Motor neuron (in vitro differentiated cells): ENCODE data around the gene EIF3A. TPM values are rescaled to one million over a fixed set of nuclear protein-coding genes. Genes with fewer than 3 reads are reported as not detected.
A peak's percentile ranks its signal among the peaks of the same experiment; 100 is the strongest.
"Not testable (repeated sequence)": the region's sequence is repeated elsewhere in the genome, so short reads cannot be mapped to it uniquely, and the experiment has no call there.

ENCODE experiments used
- ATAC-seq, 8 experiments: fragments of 200-7000 bp; cut with Tn5 transposase; replicated peaks in 6 of 8; 2 replicates each; pipeline ENCODE4 v1.8.0; 2021; ENCODE audit warnings: mild to moderate bottlenecking in 8 of 8, moderate library complexity in 8 of 8
- H3K27ac ChIP-seq, 2 donors: fragments of 250-450 bp; sonication (Bioruptor Pico); 2 replicates each; pipeline ENCODE4 v1.9.0; 2021; ENCODE audit warnings: antibody characterized with exemption in 2 of 2, mild to moderate bottlenecking in 2 of 2, moderate library complexity in 1 of 2
- H3K4me1 ChIP-seq, 2 donors: fragments of 250-450 bp; sonication (Bioruptor Pico); replicated peaks in 1 of 2; 2 replicates each; pipeline ENCODE4 v1.6.1; 2021; ENCODE audit warnings: antibody characterized with exemption in 2 of 2, mild to moderate bottlenecking in 2 of 2, moderate library complexity in 1 of 2
- H3K4me3 ChIP-seq, 5 donors: fragments of 250-450 bp; sonication (Bioruptor Pico); 2 replicates each; pipeline ENCODE4 v1.9.0; 2021; ENCODE audit warnings: antibody characterized with exemption in 5 of 5, mild to moderate bottlenecking in 5 of 5, moderate library complexity in 4 of 5
- WGBS, 10 experiments: fragments of 450-650 bp; shearing (Covaris generic); methylation state at CpG; one replicate each; pipeline ENCODE4 v1.0.0; 2022; 5-methylcytosine and 5-hydroxymethylcytosine counted together
- in situ Hi-C, 9 experiments: fragments of 400-800 bp; cut with MboI; loops; one replicate each; pipeline ENCODE4 v1.15.0; 2021; ENCODE audit warnings: low sequenced_read_pairs in 9 of 9, low pct_unique_long_range_greater_than_20kb in 2 of 9; ENCODE audit not compliant: unreplicated experiment in 9 of 9
- total RNA-seq, 8 experiments: library from RNA; unstranded; fragments of 300-600 nt; gene quantifications; 2 replicates each; pipeline versions ENCODE4 v1.2.3 to v1.2.4, GENCODE V29; 2022

The EIF3A gene
- 100 to 1,000 TPM in 5 of 8 experiments, 10 to 100 TPM in 3; 75.7 to 184 (median 113) TPM for total RNA-seq

DNA sequence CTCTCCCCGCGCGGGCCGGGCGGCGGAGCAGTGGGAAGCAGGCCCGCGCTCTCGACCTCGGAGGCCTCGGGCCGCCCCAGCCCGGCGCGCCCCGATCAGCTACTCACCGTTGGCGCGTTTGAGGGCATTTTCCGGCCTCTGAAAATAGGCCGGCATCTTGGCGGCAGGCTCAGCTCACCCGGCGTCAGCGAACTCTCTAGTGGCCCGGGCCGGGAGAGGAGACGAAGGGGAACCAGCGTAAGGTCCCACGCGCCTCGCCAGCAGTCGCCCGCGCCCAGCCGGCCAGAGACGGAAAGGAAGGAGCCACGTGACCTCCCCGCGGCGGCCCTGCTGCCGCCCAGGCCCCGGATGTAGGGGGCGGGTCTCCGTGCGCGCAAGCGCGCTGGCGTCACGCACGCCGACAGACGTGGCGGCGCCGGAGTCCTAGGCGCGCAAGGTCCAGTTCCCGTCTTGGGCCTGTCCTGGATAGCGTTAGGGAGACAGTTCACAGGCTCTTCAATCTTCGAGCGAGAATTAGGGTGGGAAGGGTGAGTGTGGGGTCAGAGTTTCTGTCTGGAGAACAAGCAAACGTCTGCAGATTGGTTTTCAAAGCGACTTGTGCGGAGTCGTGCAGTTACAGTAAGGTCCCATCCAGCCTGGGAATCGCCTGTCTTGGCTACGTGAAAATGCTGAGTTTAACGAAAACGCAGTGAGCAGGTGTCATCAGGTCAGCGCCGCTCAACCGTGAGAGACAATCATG, at the start of gene EIF3A:
EIF3A (minus strand) TSS at position 297 of the 739 bp plus-strand sequence; CDS start at position 156, 141 bp downstream.
- ATAC-seq: peak; percentile 82 to 93 (median 90)
- Histone ChIP-seq H3K27ac (peak within 1 kb of the TSS; percentile 84 to 94), H3K4me3 (peak within 1 kb of the TSS; percentile 60 to 92 (median 74)), H3K4me1 (peaks cover 5 to 8% of the 10 kb centered on the region in 2 donors)
- WGBS, 10 experiments: 0 to 7% (median 0%) methylated on average over 3 to 7 of the region's 74 CpGs; no CpG with 5 or more reads in 3 of the 10 experiments
- in situ Hi-C loops: no loop called here

DNA sequence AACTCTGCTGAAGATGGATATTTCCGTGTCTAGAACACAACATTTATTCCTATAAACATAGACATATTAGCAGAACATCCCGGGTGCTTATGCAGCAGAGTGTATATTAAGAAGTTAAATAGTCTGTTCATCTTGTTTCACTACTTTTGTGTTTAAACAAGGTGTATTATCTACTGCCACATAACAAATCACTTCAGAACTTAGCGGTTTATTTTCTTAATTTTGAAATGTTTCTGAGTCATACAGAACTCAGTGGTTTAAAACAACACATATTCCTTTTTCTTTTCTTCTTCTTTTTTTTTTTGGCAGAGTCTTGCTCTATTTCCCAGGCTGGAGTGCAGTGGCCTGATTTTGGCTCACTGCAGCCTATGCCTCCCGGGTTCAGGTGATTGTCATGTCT, 49.1 kb upstream of the EIF3A start:
- Histone ChIP-seq H3K4me3 (no peak overlapping the region), H3K4me1 (no peaks in the 10 kb centered on the region), H3K27ac (no peak overlapping the region)
- ATAC-seq: no peak
- in situ Hi-C loops: no loop called here
- 17 to 100% (median 94%) methylated on average over 1 to 4 of the region's 4 CpGs for WGBS, 10 experiments

GRCh38 chr10:119125942-119126341, 45.3 kb upstream of the EIF3A start:
- ATAC-seq: no peak

GRCh38 chr10:119120875-119121274, 40.3 kb upstream of the EIF3A start:
- in situ Hi-C loops: no loop called here
- Histone ChIP-seq H3K4me1 (no peaks in the 10 kb centered on the region), H3K4me3 (no peak overlapping the region), H3K27ac (no peak overlapping the region)
- WGBS, 10 experiments: 71 to 100% (median 100%) methylated on average over 1 to 2 of the region's 2 CpGs; no CpG with 5 or more reads in 2 of the 10 experiments
- no peak for ATAC-seq

More at GRCh38 chr10:119125942-119126341, 45.3 kb upstream of the EIF3A start:
- Histone ChIP-seq H3K4me1 (no peaks in the 10 kb centered on the region), H3K4me3 (no peak overlapping the region), H3K27ac (no peak overlapping the region)
- in situ Hi-C loops: no loop called here
- 83 to 100% (median 95%) methylated on average over 1 to 2 of the region's 2 CpGs; no CpG with 5 or more reads in 1 of the 10 experiments for WGBS, 10 experiments

- in situ Hi-C loops: no loop called here
- ATAC-seq: no peak
- H3K27ac ChIP-seq: no peak overlapping the region
- no peaks in the 10 kb centered on the region for H3K4me1 ChIP-seq
- no peak overlapping the region for H3K4me3 ChIP-seq
- WGBS, 10 experiments: 81 to 100% (median 91%) methylated on average over 1 to 4 of the region's 4 CpGs
Observed at GRCh38 chr10:119120413-119120867, 39.8 kb upstream of the EIF3A start.

DNA sequence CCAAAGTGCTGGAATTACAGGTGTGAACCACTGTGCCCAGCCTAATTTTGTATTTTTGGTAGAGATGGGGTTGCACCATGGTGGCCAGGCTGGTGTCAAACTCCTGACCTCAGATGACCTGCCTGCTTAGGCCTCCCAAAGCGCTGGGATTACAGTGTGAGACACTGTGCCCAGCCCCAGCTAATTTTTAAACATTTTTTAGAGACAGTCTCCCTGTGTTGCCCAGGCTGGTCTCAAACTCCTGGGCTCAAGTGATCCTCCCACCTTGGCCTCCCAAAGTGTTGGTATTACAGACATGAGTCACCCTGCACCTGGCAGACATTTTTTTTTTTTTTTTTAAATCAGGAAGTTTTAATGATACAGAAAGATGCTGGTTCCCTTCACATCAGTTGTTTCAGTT, 38.8 kb upstream of the EIF3A start:
- in situ Hi-C loops: no loop called here
- H3K4me1 ChIP-seq: no peaks in the 10 kb centered on the region
- no peak overlapping the region for H3K4me3 ChIP-seq
- H3K27ac ChIP-seq: no peak overlapping the region
- WGBS, 10 experiments: 60 to 100% (median 100%) methylated on average over 1 of the region's 1 CpG; no CpG with 5 or more reads in 5 of the 10 experiments
- ATAC-seq: no peak

GRCh38 chr10:119118231-119118630, 37.6 kb upstream of the EIF3A start:
- no peak for ATAC-seq
- WGBS, 10 experiments: 45 to 100% (median 87%) methylated on average over 1 to 5 of the region's 5 CpGs; no CpG with 5 or more reads in 2 of the 10 experiments
- no peak overlapping the region for H3K4me3 ChIP-seq
- no peaks in the 10 kb centered on the region for H3K4me1 ChIP-seq
- no peak overlapping the region for H3K27ac ChIP-seq
- in situ Hi-C loops: no loop called here

- no peaks in the 10 kb centered on the region for H3K4me1 ChIP-seq
- in situ Hi-C loops: no loop called here
- no peak overlapping the region for H3K4me3 ChIP-seq
- H3K27ac ChIP-seq: no peak overlapping the region
- WGBS, 10 experiments: 84 to 100% (median 97%) methylated on average over 3 to 6 of the region's 6 CpGs; no CpG with 5 or more reads in 2 of the 10 experiments
- ATAC-seq: no peak
Observed at GRCh38 chr10:119116326-119116951, 35.8 kb upstream of the EIF3A start.

- WGBS, 10 experiments: 46 to 100% (median 89%) methylated on average over 4 to 9 of the region's 9 CpGs; no CpG with 5 or more reads in 1 of the 10 experiments
- in situ Hi-C loops: no loop called here
- no peak overlapping the region for H3K4me3 ChIP-seq
- no peak overlapping the region for H3K27ac ChIP-seq
- no peaks in the 10 kb centered on the region for H3K4me1 ChIP-seq
- ATAC-seq: no peak
Observed at GRCh38 chr10:119115926-119116325, 35.3 kb upstream of the EIF3A start.

- no peak overlapping the region for H3K4me3 ChIP-seq
- 37 to 100% (median 93%) methylated on average over 2 to 5 of the region's 11 CpGs; no CpG with 5 or more reads in 4 of the 10 experiments for WGBS, 10 experiments
- no peaks in the 10 kb centered on the region for H3K4me1 ChIP-seq
- ATAC-seq: no peak
- H3K27ac ChIP-seq: no peak overlapping the region
- in situ Hi-C loops: no loop called here
Observed at GRCh38 chr10:119113751-119114732, 33.4 kb upstream of the EIF3A start.

DNA sequence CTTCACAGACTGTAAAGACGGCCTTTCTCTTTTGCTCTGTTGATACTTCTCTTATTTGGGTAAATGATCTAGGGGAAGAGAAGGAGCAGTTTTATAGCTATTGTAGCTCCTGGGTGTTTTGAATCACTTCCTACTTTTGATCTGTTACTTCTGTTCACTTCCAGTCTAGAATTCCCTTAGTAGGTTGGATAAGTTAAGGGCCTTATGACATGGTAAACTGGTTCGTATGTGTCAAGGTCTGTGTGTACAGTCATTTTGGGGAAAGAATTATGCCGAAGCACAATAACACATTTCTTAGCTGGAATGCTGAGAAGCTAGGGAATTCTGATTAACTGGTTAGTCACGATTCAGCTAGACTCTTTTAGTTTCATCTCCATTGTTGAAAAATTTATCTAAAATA, 31.4 kb upstream of the EIF3A start:
- ATAC-seq: no peak
- H3K27ac ChIP-seq: no peak overlapping the region
- in situ Hi-C loops: no loop called here
- no peaks in the 10 kb centered on the region for H3K4me1 ChIP-seq
- WGBS, 10 experiments: 17 to 96% (median 88%) methylated on average over 2 to 4 of the region's 4 CpGs
- H3K4me3 ChIP-seq: no peak overlapping the region

DNA sequence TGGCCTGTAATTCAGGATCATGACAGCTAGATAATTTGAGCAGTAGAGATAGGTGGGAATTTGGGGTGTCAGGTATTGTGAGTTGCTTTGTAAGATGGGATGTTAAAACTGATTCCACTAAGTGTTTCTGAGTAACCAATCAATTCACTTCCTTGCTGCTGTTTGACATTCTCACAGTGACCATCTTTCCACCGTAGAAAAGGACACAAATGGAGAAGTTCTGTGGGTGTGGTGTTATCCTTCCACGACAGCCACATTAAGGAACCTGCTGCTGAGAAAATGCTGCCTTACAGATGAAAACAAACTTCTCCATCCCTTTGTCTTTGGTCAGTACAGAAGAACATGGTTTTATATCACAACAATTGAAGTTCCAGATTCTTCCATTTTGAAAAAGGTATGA, 27.2 kb upstream of the EIF3A start:
- ATAC-seq, H3K4me1 ChIP-seq, H3K27ac ChIP-seq, in situ Hi-C loops, H3K4me3 ChIP-seq: not testable (repeated sequence)
- WGBS, 10 experiments: 60 to 100% (median 80%) methylated on average over 1 to 2 of the region's 2 CpGs; no CpG with 5 or more reads in 5 of the 10 experiments
